Thoracic aorta (tissue), 2 donors: ENCODE measurements around the gene RREB1. TPM values are rescaled to one million over a fixed set of nuclear protein-coding genes. Genes with fewer than 3 reads are reported as not detected.

ENCODE experiments used
- ATAC-seq: fragments of 150-250 bp; one replicate; pipeline ENCODE4 v1.8.0; 2017; ENCODE audit warnings: low read depth; ENCODE audit not compliant: insufficient number of reproducible peaks, low FRiP score
- DNase-seq: peaks from one replicate; pipeline ENCODE4 v3.0.0-alpha.2; 2020; ENCODE audit warnings: low spot score
- H3K27ac ChIP-seq, 2 donors: fragments of 200-600 bp; sonication (generic); 1 replicate in 1 of 2; 2 replicates in 1 of 2; pipeline ENCODE4 v1.5.1; 2016; ENCODE audit warnings: mild to moderate bottlenecking in 2 of 2, moderate library complexity in 2 of 2
- H3K27me3 ChIP-seq: fragments of 200-600 bp; sonication (generic); replicated peaks from 2 replicates; pipeline ENCODE4 v1.6.0; 2016; ENCODE audit warnings: mild to moderate bottlenecking; ENCODE audit not compliant: insufficient read depth
- H3K36me3 ChIP-seq: fragments of 200-600 bp; sonication (generic); one replicate; pipeline ENCODE4 v1.5.1; 2016
- H3K4me1 ChIP-seq, 2 donors: fragments of 200-600 bp; sonication (generic); 1 replicate in 1 of 2; 2 replicates in 1 of 2; pipeline versions ENCODE4 v1.5.1 to v1.6.0; 2016; ENCODE audit warnings: low read depth in 2 of 2, mild to moderate bottlenecking in 1 of 2; ENCODE audit not compliant: control insufficient read depth in 1 of 2
- H3K4me3 ChIP-seq: fragments of 200-600 bp; sonication (generic); 2 replicates; pipeline ENCODE4 v1.5.1; 2016; ENCODE audit warnings: mild to moderate bottlenecking
- H3K9me3 ChIP-seq: fragments of 200-600 bp; sonication (generic); 2 replicates; pipeline ENCODE4 v1.5.1; 2016
- CTCF ChIP-seq: fragments of 200-600 bp; sonication (generic); IDR thresholded peaks from one replicate; pipeline ENCODE4 v1.5.1; 2019; ENCODE audit warnings: antibody characterized with exemption
- total RNA-seq, 2 donors: library from RNA; depleted of rRNA; stranded (reverse); fragments of >200 nt; gene quantifications; one replicate each; pipeline versions ENCODE4 v1.1.0 to v1.2.3, GENCODE V29; 2016

RREB1 gene
- total RNA-seq, 2 donors from 2014 or later = 30.6 to 39.3 TPM

- TF ChIP-seq CTCF = no peak
- no peaks in the 10 kb centered on the region for H3K4me1 ChIP-seq
- ATAC-seq = no peak
- no peak overlapping the region for H3K4me3 ChIP-seq
- no peak for DNase-seq
- H3K9me3 ChIP-seq = no peaks in the 10 kb centered on the region
- no peaks in the 10 kb centered on the region for H3K27me3 ChIP-seq
- H3K27ac ChIP-seq = no peak overlapping the region
- no peaks in the 10 kb centered on the region for H3K36me3 ChIP-seq
These were observed 168.4 kb downstream of the RREB1 start for GRCh38 chr6:7276199-7276524.

- H3K27ac ChIP-seq = no peak overlapping the region
- TF ChIP-seq CTCF = no peak
- no peak overlapping the region for H3K4me3 ChIP-seq
- H3K36me3 ChIP-seq = peaks cover 1% of the 10 kb centered on the region
- no peaks in the 10 kb centered on the region for H3K9me3 ChIP-seq
- H3K27me3 ChIP-seq = no peaks in the 10 kb centered on the region
- no peaks in the 10 kb centered on the region for H3K4me1 ChIP-seq
- ATAC-seq = no peak
- DNase-seq = no peak
These were observed 174.5 kb downstream of the RREB1 start for GRCh38 chr6:7282097-7282906.

DNA sequence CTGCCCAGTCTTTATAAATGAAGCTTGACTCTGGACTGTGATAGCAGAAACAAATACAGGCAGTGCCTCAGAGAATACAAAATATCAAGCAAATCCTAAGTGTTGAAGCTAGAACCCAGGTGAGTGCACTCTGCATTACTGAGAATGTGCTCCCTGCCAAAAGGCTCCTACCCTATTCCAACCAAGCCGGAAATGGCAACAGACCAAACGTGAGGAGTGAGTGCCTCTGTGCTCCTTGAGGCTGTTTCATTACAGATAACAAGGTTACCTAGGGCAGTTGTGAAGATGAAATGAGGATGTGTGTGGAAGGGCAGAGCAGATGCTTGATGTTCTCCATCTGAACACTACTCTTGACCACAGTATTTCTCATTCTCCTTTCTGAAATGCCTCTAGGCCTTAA lies 175.9 kb downstream of the RREB1 start:
- Histone ChIP-seq H3K36me3 (peaks cover 4% of the 10 kb centered on the region), H3K27ac (no peak overlapping the region), H3K4me3 (no peak overlapping the region), H3K4me1 (no peaks in the 10 kb centered on the region), H3K27me3 (no peaks in the 10 kb centered on the region), H3K9me3 (no peaks in the 10 kb centered on the region)
- ATAC-seq (no peak), DNase-seq (no peak)
- no peak for TF ChIP-seq CTCF

DNA sequence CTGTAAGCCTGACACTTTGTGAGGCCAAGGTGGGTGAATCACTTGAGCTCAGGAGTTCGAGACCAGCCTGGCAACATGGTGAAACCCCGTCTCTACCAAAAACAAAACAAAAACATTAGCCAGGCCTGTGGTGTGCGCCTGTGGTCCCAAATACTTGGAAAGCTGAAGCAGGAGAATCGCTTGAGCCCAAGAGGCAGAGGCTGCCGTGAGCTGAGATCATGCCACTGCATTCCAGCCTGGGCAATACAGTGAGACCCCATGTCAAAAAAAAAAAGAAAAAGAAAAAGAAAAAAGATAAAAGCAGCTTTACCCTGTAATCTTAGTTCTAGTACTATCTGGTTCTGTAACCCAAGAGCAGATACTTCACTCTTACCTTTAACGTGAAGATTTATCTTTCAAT lies 177.7 kb downstream of the RREB1 start:
- Histone ChIP-seq H3K36me3 (peaks cover 13% of the 10 kb centered on the region), H3K4me1 (no peaks in the 10 kb centered on the region), H3K9me3 (no peaks in the 10 kb centered on the region), H3K4me3 (no peak overlapping the region), H3K27ac (no peak overlapping the region), H3K27me3 (no peaks in the 10 kb centered on the region)
- no peak for ATAC-seq
- no peak for TF ChIP-seq CTCF
- no peak for DNase-seq

GRCh38 chr6:7290079-7290478 lies 182.3 kb downstream of the RREB1 start:
- H3K36me3 ChIP-seq = peaks cover 18% of the 10 kb centered on the region
- ATAC-seq (no peak), DNase-seq (no peak)
- no peaks in the 10 kb centered on the region for H3K27me3 ChIP-seq
- no peak for TF ChIP-seq CTCF
- H3K4me1 ChIP-seq = no peaks in the 10 kb centered on the region
- no peak overlapping the region for H3K27ac ChIP-seq
- H3K4me3 ChIP-seq = no peak overlapping the region
- H3K9me3 ChIP-seq = no peaks in the 10 kb centered on the region
